ENCODE data around the gene C17orf100. TPM values are rescaled to one million over a fixed set of nuclear protein-coding genes. Genes with fewer than 3 reads are reported as not detected.

Gene C17orf100
- total and polyA plus RNA-seq, 2 of the 13 experiments (the other 11 are each of a cell fraction or from before 2014, with no cell fraction given) = 3.6 to 8.7 TPM

DNA sequence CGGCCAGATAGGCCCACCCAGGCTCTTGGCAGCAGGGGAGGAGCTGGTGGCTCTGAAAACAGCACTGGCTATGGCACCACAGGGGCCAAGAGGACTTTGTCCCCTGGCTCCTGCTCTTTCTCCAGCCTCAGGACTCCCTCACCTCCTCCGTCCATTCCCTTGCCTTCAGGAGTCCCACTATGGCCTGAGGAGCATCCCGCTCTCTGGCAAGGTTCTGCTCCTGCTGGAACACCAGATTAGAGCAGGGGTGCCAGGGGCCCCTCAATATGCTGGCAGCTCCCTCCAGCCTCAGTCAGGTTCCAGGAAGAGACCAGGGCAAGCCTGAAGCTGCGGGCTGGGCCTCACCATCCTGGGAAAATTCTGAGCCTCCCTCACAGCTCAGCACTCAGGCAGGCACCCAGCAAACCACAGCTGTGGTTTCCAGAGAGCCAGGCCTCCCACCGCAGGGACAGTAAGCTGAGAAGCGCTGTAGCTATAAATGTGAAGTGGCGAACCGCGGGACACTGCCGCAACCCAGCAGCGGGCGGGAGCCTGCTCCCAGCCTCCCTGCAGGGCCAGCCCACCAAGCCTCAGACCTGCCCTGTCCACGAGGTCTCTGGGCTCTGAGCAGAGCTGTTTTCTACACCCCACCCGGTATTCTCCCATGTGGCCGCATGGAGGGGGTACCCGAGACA is 25.7 kb downstream of the C17orf100 start (continued):
- TF ChIP-seq ZNF672 (CRISPR knock-in tag; IDR thresholded peaks at IDR 0.05) (no peak), SRF (IDR thresholded peaks at IDR 0.05; ENCODE audit: low read depth, low read length) (no peak), GABPA (IDR thresholded peaks at IDR 0.05; ENCODE audit: low read depth, low read length) (no peak), GABPA (CRISPR knock-in tag; IDR thresholded peaks at IDR 0.05; ENCODE audit: low read depth) (no peak), SOX5 (CRISPR knock-in tag; IDR thresholded peaks at IDR 0.05; ENCODE audit: borderline replicate concordance) (0 out of 2 replicates have a peak, but pooled peaks have one; percentile 10), JUN (CRISPR knock-in tag; IDR thresholded peaks at IDR 0.05) (no peak), SIX4 (CRISPR knock-in tag; IDR thresholded peaks at IDR 0.05) (0 out of 2 replicates have a peak, but pooled peaks have one; percentile 25), GATAD2A (CRISPR knock-in tag; IDR thresholded peaks at IDR 0.05) (0 out of 2 replicates have a peak, but pooled peaks have one; percentile 14), CHD2 (IDR thresholded peaks at IDR 0.05; ENCODE audit: low read depth, low read length) (no peak), REXO4 (CRISPR knock-in tag; IDR thresholded peaks at IDR 0.05; ENCODE audit: borderline replicate concordance) (no peak), ZNF775 (CRISPR knock-in tag; IDR thresholded peaks at IDR 0.05; ENCODE audit: borderline replicate concordance) (no peak), KDM5B (CRISPR knock-in tag; IDR thresholded peaks at IDR 0.05; ENCODE audit: borderline replicate concordance) (0 out of 2 replicates have a peak, but pooled peaks have one; percentile 46), RARA (CRISPR knock-in tag; IDR thresholded peaks at IDR 0.05) (no peak), ZNF317 (CRISPR knock-in tag; IDR thresholded peaks at IDR 0.05) (0 out of 2 replicates have a peak, but pooled peaks have one; percentile 49), ZNF619 (CRISPR knock-in tag; IDR thresholded peaks at IDR 0.05) (no peak), KLF12 (CRISPR knock-in tag; IDR thresholded peaks at IDR 0.05; ENCODE audit: borderline replicate concordance) (no peak), XBP1 (CRISPR knock-in tag; IDR thresholded peaks at IDR 0.05) (no peak), PCBP1 (IDR thresholded peaks at IDR 0.05; ENCODE audit: borderline replicate concordance, low read depth, low read length) (no peak), ZNF577 (CRISPR knock-in tag; IDR thresholded peaks at IDR 0.05; ENCODE audit: borderline replicate concordance, low read depth) (no peak)
- TF ChIP-seq, protein P1, sequence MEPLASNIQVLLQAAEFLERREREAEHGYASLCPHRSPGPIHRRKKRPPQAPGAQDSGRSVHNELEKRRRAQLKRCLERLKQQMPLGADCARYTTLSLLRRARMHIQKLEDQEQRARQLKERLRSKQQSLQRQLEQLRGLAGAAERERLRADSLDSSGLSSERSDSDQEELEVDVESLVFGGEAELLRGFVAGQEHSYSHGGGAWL (CRISPR knock-in tag; IDR thresholded peaks at IDR 0.05) = 0 out of 2 replicates have a peak, but pooled peaks have one; percentile 54
- TF ChIP-seq, protein P2, sequence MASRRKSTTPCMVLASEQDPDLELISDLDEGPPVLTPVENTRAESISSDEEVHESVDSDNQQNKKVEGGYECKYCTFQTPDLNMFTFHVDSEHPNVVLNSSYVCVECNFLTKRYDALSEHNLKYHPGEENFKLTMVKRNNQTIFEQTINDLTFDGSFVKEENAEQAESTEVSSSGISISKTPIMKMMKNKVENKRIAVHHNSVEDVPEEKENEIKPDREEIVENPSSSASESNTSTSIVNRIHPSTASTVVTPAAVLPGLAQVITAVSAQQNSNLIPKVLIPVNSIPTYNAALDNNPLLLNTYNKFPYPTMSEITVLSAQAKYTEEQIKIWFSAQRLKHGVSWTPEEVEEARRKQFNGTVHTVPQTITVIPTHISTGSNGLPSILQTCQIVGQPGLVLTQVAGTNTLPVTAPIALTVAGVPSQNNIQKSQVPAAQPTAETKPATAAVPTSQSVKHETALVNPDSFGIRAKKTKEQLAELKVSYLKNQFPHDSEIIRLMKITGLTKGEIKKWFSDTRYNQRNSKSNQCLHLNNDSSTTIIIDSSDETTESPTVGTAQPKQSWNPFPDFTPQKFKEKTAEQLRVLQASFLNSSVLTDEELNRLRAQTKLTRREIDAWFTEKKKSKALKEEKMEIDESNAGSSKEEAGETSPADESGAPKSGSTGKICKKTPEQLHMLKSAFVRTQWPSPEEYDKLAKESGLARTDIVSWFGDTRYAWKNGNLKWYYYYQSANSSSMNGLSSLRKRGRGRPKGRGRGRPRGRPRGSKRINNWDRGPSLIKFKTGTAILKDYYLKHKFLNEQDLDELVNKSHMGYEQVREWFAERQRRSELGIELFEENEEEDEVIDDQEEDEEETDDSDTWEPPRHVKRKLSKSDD (CRISPR knock-in tag; IDR thresholded peaks at IDR 0.05; ENCODE audit: low read depth) = no peak
- TF ChIP-seq, protein P3, sequence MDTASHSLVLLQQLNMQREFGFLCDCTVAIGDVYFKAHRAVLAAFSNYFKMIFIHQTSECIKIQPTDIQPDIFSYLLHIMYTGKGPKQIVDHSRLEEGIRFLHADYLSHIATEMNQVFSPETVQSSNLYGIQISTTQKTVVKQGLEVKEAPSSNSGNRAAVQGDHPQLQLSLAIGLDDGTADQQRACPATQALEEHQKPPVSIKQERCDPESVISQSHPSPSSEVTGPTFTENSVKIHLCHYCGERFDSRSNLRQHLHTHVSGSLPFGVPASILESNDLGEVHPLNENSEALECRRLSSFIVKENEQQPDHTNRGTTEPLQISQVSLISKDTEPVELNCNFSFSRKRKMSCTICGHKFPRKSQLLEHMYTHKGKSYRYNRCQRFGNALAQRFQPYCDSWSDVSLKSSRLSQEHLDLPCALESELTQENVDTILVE (CRISPR knock-in tag; IDR thresholded peaks at IDR 0.05) = peak; percentile 53; the same call in 1 of the 2 replicates
- TF ChIP-seq, protein P4, sequence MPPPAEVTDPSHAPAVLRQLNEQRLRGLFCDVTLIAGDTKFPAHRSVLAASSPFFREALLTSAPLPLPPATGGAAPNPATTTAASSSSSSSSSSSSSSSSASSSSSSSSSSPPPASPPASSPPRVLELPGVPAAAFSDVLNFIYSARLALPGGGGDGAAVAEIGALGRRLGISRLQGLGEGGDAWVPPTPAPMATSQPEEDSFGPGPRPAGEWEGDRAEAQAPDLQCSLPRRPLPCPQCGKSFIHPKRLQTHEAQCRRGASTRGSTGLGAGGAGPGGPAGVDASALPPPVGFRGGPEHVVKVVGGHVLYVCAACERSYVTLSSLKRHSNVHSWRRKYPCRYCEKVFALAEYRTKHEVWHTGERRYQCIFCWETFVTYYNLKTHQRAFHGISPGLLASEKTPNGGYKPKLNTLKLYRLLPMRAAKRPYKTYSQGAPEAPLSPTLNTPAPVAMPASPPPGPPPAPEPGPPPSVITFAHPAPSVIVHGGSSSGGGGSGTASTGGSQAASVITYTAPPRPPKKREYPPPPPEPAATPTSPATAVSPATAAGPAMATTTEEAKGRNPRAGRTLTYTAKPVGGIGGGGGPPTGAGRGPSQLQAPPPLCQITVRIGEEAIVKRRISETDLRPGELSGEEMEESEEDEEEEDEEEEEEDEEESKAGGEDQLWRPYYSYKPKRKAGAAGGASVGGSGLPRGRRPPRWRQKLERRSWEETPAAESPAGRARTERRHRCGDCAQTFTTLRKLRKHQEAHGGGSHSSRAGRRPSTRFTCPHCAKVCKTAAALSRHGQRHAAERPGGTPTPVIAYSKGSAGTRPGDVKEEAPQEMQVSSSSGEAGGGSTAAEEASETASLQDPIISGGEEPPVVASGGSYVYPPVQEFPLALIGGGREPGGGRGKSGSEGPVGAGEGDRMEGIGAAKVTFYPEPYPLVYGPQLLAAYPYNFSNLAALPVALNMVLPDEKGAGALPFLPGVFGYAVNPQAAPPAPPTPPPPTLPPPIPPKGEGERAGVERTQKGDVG (CRISPR knock-in tag; IDR thresholded peaks at IDR 0.05; ENCODE audit: borderline replicate concordance) = no peak
